Left ventricle myocardium inferior (tissue), 1 donor: ENCODE results near the gene R3HDM2. TPM values are rescaled to one million over a fixed set of nuclear protein-coding genes. Genes with fewer than 3 reads are reported as not detected.
"Not testable (repeated sequence)": the region's sequence is repeated elsewhere in the genome, so short reads cannot be mapped to it uniquely, and the experiment has no call there.

Experiments used
- DNase-seq: peaks from one replicate; pipeline ENCODE4 v3.0.0-alpha.2; 2020
- H3K27ac ChIP-seq: fragments of 200-600 bp; replicated peaks from 2 replicates; pipeline ENCODE4 v1.8.0; 2021
- H3K27me3 ChIP-seq: fragments of 200-600 bp; 2 replicates; pipeline ENCODE4 v1.8.0; 2021; ENCODE audit warnings: low read depth
- H3K36me3 ChIP-seq: fragments of 200-600 bp; 2 replicates; pipeline ENCODE4 v1.8.0; 2021
- H3K4me1 ChIP-seq: fragments of 200-600 bp; 2 replicates; pipeline ENCODE4 v1.8.0; 2021
- H3K4me3 ChIP-seq: fragments of 200-600 bp; 2 replicates; pipeline ENCODE4 v1.8.0; 2021; ENCODE audit warnings: mild to moderate bottlenecking, moderate library complexity
- H3K9me3 ChIP-seq: fragments of 200-600 bp; replicated peaks from 2 replicates; pipeline ENCODE4 v1.8.0; 2021
- intact Hi-C: fragments of 100-400 bp; cut with micrococcal nuclease; formaldehyde crosslinking; loops from one replicate; pipeline ENCODE4 v1.11.0; 2022
- total RNA-seq: library from RNA; stranded (reverse); fragmentation: NEBNext Ultra II Directional; extraction: Animal tissue kit (Norgen Biotek cat#: 25700); gene quantifications from one replicate; pipeline ENCODE4 v1.2.1, GENCODE V29; 2021
- TF ChIP-seq, protein P1 (sequence below): fragments of 200-600 bp; IDR thresholded peaks from 2 replicates; pipeline ENCODE4 v1.8.0; 2021; ENCODE audit warnings: antibody characterized with exemption, mild to moderate bottlenecking, borderline replicate concordance
- donor health status: DM: no; HTN: yes; CAD: no; lungs with severe emphysema.

The R3HDM2 gene
- total RNA-seq, 1 donor from 2014 or later = 63.1 TPM

DNA sequence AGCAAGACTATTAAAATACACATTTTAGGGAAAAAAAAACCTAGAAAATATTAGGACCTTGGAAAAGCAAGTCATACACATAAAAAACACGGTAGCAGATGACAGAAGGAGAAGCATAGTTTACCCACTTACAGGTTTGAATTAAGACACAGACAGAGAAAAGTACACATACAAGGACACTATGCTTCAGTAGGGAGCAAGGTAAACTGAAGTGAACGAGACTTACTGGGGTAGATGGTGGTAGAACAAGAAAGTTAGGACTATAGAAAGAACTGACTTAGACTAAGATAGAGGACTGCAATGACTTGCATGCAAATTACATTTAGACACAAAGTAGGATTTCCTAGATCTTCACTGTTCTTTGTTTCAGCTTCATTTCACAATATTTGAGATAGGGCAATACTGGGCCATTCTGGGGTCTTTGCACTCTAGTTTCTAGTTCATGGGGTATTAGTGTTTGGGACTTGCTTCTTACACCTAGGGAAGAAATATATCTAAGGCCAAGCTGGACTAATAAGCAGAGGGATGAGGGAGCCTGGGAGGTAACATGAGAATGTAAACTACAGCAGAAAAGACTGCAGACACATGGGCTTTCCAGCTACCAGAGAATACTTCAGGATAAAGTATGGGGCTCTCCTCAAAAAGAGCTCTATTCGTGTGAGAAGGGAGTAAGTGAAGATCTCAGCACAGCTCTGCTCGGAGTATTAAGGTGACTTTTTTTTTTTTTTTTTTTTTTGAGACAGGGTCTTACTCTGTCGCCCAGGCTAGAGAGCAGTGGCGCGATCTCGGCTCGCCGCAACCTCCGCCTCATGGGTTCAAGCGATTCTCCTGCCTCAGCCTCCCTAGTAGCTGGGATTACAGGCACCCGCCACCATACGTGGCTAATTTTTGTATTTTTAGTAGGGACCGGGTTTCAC lies 152.1 kb downstream of the R3HDM2 start:
- Histone ChIP-seq H3K27me3 (no peaks in the 10 kb centered on the region), H3K9me3 (no peaks in the 10 kb centered on the region), H3K4me1 (peaks cover 4% of the 10 kb centered on the region), H3K4me3 (no peak overlapping the region), H3K27ac (no peak overlapping the region), H3K36me3 (peaks cover 79% of the 10 kb centered on the region)
- TF ChIP-seq, protein P1, sequence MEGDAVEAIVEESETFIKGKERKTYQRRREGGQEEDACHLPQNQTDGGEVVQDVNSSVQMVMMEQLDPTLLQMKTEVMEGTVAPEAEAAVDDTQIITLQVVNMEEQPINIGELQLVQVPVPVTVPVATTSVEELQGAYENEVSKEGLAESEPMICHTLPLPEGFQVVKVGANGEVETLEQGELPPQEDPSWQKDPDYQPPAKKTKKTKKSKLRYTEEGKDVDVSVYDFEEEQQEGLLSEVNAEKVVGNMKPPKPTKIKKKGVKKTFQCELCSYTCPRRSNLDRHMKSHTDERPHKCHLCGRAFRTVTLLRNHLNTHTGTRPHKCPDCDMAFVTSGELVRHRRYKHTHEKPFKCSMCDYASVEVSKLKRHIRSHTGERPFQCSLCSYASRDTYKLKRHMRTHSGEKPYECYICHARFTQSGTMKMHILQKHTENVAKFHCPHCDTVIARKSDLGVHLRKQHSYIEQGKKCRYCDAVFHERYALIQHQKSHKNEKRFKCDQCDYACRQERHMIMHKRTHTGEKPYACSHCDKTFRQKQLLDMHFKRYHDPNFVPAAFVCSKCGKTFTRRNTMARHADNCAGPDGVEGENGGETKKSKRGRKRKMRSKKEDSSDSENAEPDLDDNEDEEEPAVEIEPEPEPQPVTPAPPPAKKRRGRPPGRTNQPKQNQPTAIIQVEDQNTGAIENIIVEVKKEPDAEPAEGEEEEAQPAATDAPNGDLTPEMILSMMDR = no peak
- DNase-seq = no peak
- intact Hi-C loops = no loop called here

DNA sequence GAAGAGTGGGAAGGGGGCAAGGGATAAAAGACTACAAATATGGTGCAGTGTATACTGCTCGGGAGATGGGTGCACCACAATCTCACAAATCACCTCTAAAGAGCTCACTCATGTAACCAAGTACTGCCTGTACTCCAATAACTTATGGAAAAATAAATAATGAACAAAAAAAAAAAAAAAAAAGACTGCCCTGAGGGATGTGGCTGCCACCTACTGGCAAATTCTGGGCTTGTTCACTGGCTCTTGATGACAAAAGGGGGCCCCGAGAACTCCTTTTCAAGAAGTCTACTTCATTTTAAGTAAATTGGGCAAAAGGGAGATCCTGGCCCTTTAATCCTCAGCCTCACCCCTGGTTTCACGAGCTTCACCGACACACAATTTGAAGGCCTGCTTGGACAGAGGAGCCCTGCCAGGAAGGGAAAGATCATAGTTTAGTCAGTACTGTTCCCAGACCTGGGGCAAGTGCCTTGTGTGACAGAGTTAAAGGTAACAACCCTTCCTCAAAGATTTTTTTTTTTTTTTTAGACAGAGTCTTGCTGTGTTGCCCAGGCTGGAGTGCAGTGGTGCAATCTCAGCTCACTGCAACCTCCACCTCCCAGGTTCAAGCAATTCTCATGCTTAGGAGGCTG lies 153.8 kb downstream of the R3HDM2 start:
- Histone ChIP-seq H3K27me3 (no peaks in the 10 kb centered on the region), H3K4me1 (peaks cover 21% of the 10 kb centered on the region), H3K4me3 (no peak overlapping the region), H3K36me3 (peaks cover 63% of the 10 kb centered on the region), H3K9me3 (no peaks in the 10 kb centered on the region), H3K27ac (no peak overlapping the region)
- TF ChIP-seq, protein P1 = peak; percentile 67
- intact Hi-C loops = no loop called here
- DNase-seq = no peak

DNA sequence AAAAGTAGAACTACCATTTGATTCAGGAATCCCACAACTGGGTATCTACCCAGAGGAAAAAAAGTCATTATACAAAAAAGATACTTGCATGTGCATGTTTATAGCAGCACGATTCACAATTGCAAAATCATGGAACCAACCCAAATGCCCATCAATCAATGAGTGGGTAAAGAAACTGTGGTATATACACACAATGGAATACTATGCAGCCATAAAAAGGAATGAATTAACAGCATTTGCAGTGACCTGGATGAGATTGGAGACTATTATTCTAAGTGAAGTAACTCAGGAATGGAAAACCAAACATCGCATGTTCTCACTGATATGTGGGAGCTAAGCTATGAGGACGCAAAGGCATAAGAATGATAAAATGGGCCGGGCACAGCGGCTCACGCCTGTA lies 154.6 kb downstream of the R3HDM2 start:
- H3K27me3 ChIP-seq, H3K9me3 ChIP-seq, DNase-seq, H3K27ac ChIP-seq, H3K4me3 ChIP-seq, intact Hi-C loops: not testable (repeated sequence)
- Histone ChIP-seq H3K36me3 (peaks cover 55% of the 10 kb centered on the region), H3K4me1 (peaks cover 29% of the 10 kb centered on the region)

DNA sequence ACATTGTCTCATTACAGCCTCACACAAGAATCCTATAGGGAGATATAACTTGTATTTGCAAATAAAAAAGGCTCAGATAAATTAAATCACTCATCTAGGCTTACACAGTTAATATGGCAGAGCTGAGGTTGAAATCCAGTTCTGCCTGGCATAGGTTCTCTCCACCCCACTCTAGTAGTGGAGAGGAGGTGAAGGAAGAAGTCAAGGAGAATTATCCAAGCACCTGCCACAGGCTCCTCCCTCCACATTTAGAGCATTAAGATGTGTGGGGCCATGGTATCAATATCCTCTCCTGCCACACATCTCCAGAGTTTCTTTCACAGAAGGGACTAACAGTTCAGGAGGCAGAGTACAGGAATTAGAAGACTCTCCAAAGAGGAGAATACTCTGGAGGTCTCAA lies 157.3 kb downstream of the R3HDM2 start:
- intact Hi-C loops = no loop called here
- TF ChIP-seq, protein P1 = no peak
- Histone ChIP-seq H3K4me1 (peaks cover 35% of the 10 kb centered on the region), H3K36me3 (peaks cover 42% of the 10 kb centered on the region), H3K27ac (peak overlapping the region; percentile 44), H3K9me3 (no peaks in the 10 kb centered on the region), H3K4me3 (no peak overlapping the region), H3K27me3 (no peaks in the 10 kb centered on the region)
- no peak for DNase-seq

DNA sequence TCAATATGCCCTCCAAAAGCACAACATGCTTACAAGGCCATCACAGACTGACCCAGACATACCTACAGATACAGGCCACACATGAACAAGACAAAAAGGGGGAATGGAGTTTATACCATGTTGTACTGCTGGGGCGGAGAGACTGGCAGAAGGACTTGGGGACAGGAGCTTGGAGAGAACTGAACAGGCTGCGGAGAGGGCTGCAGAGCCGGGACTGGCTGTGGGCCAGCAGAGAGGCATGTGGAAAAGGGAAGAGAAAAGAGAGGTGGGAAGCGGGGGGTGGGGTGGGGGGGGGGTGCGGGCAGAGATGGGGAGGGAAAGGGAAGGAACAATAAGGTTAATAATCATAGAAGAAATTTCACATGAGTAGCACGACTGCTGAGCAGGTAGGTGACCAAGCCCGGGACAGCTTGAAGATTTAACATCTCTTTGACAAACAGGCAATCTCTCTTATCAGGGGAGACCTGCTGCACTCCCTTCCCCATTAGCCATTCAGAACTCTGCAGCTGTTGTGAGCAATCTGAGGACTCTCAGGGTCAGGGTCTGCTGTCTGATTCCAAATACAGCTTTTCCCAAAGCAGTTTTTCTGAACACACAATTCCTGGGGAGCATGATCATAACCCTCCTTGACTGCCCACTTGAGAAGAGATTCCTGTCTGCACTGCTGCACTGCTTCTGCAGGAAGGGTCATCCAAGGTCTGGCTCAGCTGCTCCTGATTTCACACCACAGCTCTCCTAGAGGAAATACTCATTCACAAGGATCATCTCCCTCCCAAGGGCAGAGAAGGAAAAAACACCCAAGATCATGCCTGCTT lies 158.3 kb downstream of the R3HDM2 start:
- Histone ChIP-seq H3K27ac (peak overlapping the region; percentile 44), H3K36me3 (peaks cover 42% of the 10 kb centered on the region), H3K27me3 (no peaks in the 10 kb centered on the region), H3K9me3 (no peaks in the 10 kb centered on the region), H3K4me3 (peak overlapping the region; percentile 3), H3K4me1 (peaks cover 35% of the 10 kb centered on the region)
- DNase-seq = peak; percentile 35
- TF ChIP-seq, protein P1 = no peak
- intact Hi-C loops = no loop called here
